Keratinocyte (primary cell): Measurements from ENCODE around the gene VAT1.

Source experiments
- EZH2 ChIP-seq: IDR thresholded peaks from one replicate; pipeline ENCODE4 v1.6.1; 2012; ENCODE audit warnings: inconsistent platforms, mild to moderate bottlenecking, low read length, moderate library complexity
- TF ChIP-seq, protein P1 (sequence below), 3 experiments: IDR thresholded peaks in 1 of 3; conservative IDR thresholded peaks in 1 of 3; optimal IDR thresholded peaks in 1 of 3; 2 replicates in 2 of 3; 3 replicates in 1 of 3; pipeline versions ENCODE3 to v1.5.1; 2011; ENCODE audit warnings: low read length in 3 of 3, mild to moderate bottlenecking in 3 of 3, moderate library complexity in 2 of 3, control low read depth in 1 of 3, inconsistent platforms in 1 of 3; ENCODE audit not compliant: insufficient read depth in 2 of 3; ENCODE audit errors: extremely low read depth in 1 of 3

DNA sequence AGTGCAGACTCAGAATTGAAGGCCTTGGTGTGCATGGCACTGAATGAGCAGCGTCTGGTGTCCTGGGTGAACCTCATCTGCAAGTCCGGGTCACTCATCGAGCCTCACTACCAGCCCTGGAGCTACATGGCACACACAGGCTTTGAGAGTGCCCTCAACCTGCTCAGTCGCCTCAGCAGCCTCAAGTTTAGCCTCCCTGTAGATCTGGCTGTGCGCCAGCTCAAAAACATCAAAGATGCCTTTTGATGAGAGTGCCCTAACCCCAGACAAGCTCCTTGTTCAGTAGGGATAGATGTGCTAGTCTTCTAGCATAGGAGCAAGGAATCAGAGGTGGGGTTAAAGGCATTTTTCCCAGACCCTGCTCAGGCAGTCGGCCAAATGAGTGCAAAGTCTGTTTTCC lies 30.7 kb downstream of the VAT1 start:
- TF ChIP-seq, protein P1, sequence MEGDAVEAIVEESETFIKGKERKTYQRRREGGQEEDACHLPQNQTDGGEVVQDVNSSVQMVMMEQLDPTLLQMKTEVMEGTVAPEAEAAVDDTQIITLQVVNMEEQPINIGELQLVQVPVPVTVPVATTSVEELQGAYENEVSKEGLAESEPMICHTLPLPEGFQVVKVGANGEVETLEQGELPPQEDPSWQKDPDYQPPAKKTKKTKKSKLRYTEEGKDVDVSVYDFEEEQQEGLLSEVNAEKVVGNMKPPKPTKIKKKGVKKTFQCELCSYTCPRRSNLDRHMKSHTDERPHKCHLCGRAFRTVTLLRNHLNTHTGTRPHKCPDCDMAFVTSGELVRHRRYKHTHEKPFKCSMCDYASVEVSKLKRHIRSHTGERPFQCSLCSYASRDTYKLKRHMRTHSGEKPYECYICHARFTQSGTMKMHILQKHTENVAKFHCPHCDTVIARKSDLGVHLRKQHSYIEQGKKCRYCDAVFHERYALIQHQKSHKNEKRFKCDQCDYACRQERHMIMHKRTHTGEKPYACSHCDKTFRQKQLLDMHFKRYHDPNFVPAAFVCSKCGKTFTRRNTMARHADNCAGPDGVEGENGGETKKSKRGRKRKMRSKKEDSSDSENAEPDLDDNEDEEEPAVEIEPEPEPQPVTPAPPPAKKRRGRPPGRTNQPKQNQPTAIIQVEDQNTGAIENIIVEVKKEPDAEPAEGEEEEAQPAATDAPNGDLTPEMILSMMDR (optimal IDR thresholded peaks at IDR 0.05 in 1 of 3, IDR thresholded peaks at IDR 0.05 in 1 of 3, conservative IDR thresholded peaks at IDR 0.05 in 1 of 3; ENCODE audit: extremely low read depth in 1 of 3, insufficient read depth in 2 of 3, low read length in 3 of 3) = no peak
- TF ChIP-seq EZH2 = no peak
